ENCODE measurements around the gene PARP6. TPM values are rescaled to one million over a fixed set of nuclear protein-coding genes. Genes with fewer than 3 reads are reported as not detected.

PARP6 gene
- total RNA-seq, 3 donors from 2014 or later = 63.9 to 90.4 (median 65.8) TPM

- Histone ChIP-seq H3K4me3 (peak overlapping the region; percentile 80 to 92 (median 88)), H3K27ac (peak overlapping the region; percentile 94 to 98), H3K36me3 (no peaks in the 10 kb centered on the region), H3K27me3 (no peaks in the 10 kb centered on the region), H3K9me3 (no peaks in the 10 kb centered on the region), H3K4me1 (peaks cover 1 to 16% of the 10 kb centered on the region in 2 donors)
- DNase-seq (ENCODE audit: low spot score in 2 of 2) = no peak
- intact Hi-C loops (cut with DNase I; ENCODE audit: low total_unique reads) = no loop called here
- no peak for TF ChIP-seq POLR2A (IDR thresholded peaks at IDR 0.05)
These were observed 40.4 kb downstream of the PARP6 start for GRCh38 chr15:72231833-72232478.

GRCh38 chr15:72231066-72231832 lies 41.1 kb downstream of the PARP6 start, which contains the start of gene PKM:
Gene PKM, minus strand, starts transcription at chr15:72231190. Its CDS starts 12,093 bp downstream, at chr15:72219097.
- TF ChIP-seq POLR2AphosphoS5 (IDR thresholded peaks at IDR 0.05) (peak; percentile 85 to 91 (median 90)), POLR2A (IDR thresholded peaks at IDR 0.05) (peak; percentile 94), CTCF (IDR thresholded peaks at IDR 0.05) (peak in 2 of 3 donors; percentile 12 to 13)
- peak; percentile 96 for DNase-seq (ENCODE audit: low spot score in 2 of 2)
- no peaks in the 10 kb centered on the region for H3K27me3 ChIP-seq
- H3K4me1 ChIP-seq = peaks cover 0 to 23% of the 10 kb centered on the region in 2 donors
- H3K9me3 ChIP-seq = no peaks in the 10 kb centered on the region
- H3K4me3 ChIP-seq = peak within 1 kb of the TSS; percentile 80 to 92 (median 88)
- intact Hi-C loops (cut with DNase I; ENCODE audit: low total_unique reads) = no loop called here
- peak within 1 kb of the TSS; percentile 94 to 98 for H3K27ac ChIP-seq
- H3K36me3 ChIP-seq = no peaks in the 10 kb centered on the region

GRCh38 chr15:72230197-72231065 lies 41.9 kb downstream of the PARP6 start:
- TF ChIP-seq POLR2A (IDR thresholded peaks at IDR 0.05) (peak; percentile 31), POLR2AphosphoS5 (IDR thresholded peaks at IDR 0.05) (peak in 2 of 3 donors; percentile 35 to 43), CTCF (IDR thresholded peaks at IDR 0.05) (no peak)
- peak; percentile 74 to 87 for DNase-seq (ENCODE audit: low spot score in 2 of 2)
- Histone ChIP-seq H3K27ac (peak overlapping the region; percentile 94 to 98), H3K36me3 (no peaks in the 10 kb centered on the region), H3K9me3 (no peaks in the 10 kb centered on the region), H3K27me3 (no peaks in the 10 kb centered on the region), H3K4me1 (peaks cover 0 to 29% of the 10 kb centered on the region in 2 donors), H3K4me3 (peak overlapping the region; percentile 80 to 92 (median 88))
- intact Hi-C loops (cut with DNase I; ENCODE audit: low total_unique reads) = no loop called here

- no peaks in the 10 kb centered on the region for H3K9me3 ChIP-seq
- intact Hi-C loops (cut with DNase I; ENCODE audit: low total_unique reads) = no loop called here
- no peaks in the 10 kb centered on the region for H3K36me3 ChIP-seq
- peak overlapping the region; percentile 80 to 92 (median 88) for H3K4me3 ChIP-seq
- no peak for DNase-seq (ENCODE audit: low spot score in 2 of 2)
- no peak for TF ChIP-seq CTCF (IDR thresholded peaks at IDR 0.05)
- TF ChIP-seq POLR2AphosphoS5 (IDR thresholded peaks at IDR 0.05) = no peak
- TF ChIP-seq POLR2A (IDR thresholded peaks at IDR 0.05) = no peak
- H3K27ac ChIP-seq = peak overlapping the region; percentile 94 to 98
- no peaks in the 10 kb centered on the region for H3K27me3 ChIP-seq
- H3K4me1 ChIP-seq = peaks cover 0 to 29% of the 10 kb centered on the region in 2 donors
These were observed 42.5 kb downstream of the PARP6 start for GRCh38 chr15:72229947-72230196.

- H3K9me3 ChIP-seq = no peaks in the 10 kb centered on the region
- peak overlapping the region; percentile 80 to 92 (median 88) for H3K4me3 ChIP-seq
- peaks cover 0 to 29% of the 10 kb centered on the region in 2 donors for H3K4me1 ChIP-seq
- H3K36me3 ChIP-seq = no peaks in the 10 kb centered on the region
- no peaks in the 10 kb centered on the region for H3K27me3 ChIP-seq
- intact Hi-C loops (cut with DNase I; ENCODE audit: low total_unique reads) = no loop called here
- H3K27ac ChIP-seq = peak overlapping the region; percentile 94 to 98
- TF ChIP-seq POLR2A (IDR thresholded peaks at IDR 0.05) (no peak), POLR2AphosphoS5 (IDR thresholded peaks at IDR 0.05) (no peak)
- DNase-seq (ENCODE audit: low spot score in 2 of 2) = no peak
These were observed 43.0 kb downstream of the PARP6 start for GRCh38 chr15:72229076-72229946.

All from breast epithelium (tissue), 4 donors.